ENCODE results near the gene FBXO24. TPM values are rescaled to one million over a fixed set of nuclear protein-coding genes. Genes with fewer than 3 reads are reported as not detected.
A peak's percentile ranks its signal among the peaks of the same experiment; 100 is the strongest.

The FBXO24 gene
- total RNA-seq, 2 donors from 2014 or later, result 2.3 to 9.7 TPM

DNA sequence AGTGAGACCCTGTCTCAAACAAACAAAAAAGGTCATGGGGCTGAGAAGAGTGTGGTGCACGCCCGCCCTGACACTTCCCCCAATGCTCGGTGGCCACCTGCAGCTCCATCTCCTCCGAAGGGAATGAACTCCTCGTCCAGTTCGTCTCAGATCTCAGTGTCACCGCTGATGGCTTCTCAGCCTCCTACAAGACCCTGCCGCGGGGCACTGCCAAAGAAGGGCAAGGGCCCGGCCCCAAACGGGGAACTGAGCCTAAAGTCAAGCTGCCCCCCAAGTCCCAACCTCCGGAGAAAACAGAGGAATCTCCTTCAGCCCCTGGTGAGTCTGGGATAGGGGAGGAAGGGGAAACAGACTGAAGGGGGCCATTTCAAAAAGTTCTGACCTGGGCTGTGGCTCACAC lies 20.2 kb downstream of the FBXO24 start:
- Histone ChIP-seq H3K36me3 (no peaks in the 10 kb centered on the region), H3K27ac (no peak overlapping the region), H3K27me3 (replicated peaks; ENCODE audit: insufficient read depth) (no peaks in the 10 kb centered on the region), H3K4me3 (no peak overlapping the region), H3K4me1 (replicated peaks) (no peaks in the 10 kb centered on the region), H3K9me3 (no peaks in the 10 kb centered on the region)
- intact Hi-C loops (cut with DNase I), result no loop called here
- no peak for DNase-seq (ENCODE audit: low spot score)
- WGBS, result 94% methylated on average over 12 of the region's 12 CpGs
- TF ChIP-seq POLR2AphosphoS5 (IDR thresholded peaks at IDR 0.05) (no peak), POLR2A (IDR thresholded peaks at IDR 0.05) (no peak)
- TF ChIP-seq, protein P1, sequence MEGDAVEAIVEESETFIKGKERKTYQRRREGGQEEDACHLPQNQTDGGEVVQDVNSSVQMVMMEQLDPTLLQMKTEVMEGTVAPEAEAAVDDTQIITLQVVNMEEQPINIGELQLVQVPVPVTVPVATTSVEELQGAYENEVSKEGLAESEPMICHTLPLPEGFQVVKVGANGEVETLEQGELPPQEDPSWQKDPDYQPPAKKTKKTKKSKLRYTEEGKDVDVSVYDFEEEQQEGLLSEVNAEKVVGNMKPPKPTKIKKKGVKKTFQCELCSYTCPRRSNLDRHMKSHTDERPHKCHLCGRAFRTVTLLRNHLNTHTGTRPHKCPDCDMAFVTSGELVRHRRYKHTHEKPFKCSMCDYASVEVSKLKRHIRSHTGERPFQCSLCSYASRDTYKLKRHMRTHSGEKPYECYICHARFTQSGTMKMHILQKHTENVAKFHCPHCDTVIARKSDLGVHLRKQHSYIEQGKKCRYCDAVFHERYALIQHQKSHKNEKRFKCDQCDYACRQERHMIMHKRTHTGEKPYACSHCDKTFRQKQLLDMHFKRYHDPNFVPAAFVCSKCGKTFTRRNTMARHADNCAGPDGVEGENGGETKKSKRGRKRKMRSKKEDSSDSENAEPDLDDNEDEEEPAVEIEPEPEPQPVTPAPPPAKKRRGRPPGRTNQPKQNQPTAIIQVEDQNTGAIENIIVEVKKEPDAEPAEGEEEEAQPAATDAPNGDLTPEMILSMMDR (IDR thresholded peaks at IDR 0.05), result no peak

DNA sequence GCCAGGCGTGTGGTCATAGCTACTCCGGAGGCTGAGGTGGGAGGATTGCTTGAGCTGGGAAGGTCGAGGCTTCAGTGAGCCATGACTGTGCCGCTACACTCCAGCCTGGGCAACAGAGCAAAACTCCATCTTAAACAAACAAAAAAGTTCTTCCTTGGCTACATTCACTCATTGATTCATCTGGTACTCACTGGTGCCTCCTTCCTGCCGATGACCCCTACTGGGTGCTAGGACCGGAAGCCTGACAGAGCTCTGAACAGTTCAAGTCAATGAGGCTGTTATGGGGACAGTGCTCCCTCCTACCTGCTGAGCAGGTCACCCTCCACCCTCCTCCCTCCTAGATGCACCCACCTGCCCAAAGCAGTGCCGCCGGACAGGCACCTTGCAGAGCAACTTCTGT lies 21.0 kb downstream of the FBXO24 start:
- Histone ChIP-seq H3K36me3 (no peaks in the 10 kb centered on the region), H3K4me1 (replicated peaks) (no peaks in the 10 kb centered on the region), H3K9me3 (no peaks in the 10 kb centered on the region), H3K27ac (no peak overlapping the region), H3K27me3 (replicated peaks; ENCODE audit: insufficient read depth) (no peaks in the 10 kb centered on the region), H3K4me3 (no peak overlapping the region)
- 78% methylated on average over 8 of the region's 8 CpGs for WGBS
- intact Hi-C loops (cut with DNase I), result no loop called here
- no peak for TF ChIP-seq POLR2A (IDR thresholded peaks at IDR 0.05)
- TF ChIP-seq, protein P1 (IDR thresholded peaks at IDR 0.05), result no peak
- TF ChIP-seq POLR2AphosphoS5 (IDR thresholded peaks at IDR 0.05), result no peak
- DNase-seq (ENCODE audit: low spot score), result no peak

DNA sequence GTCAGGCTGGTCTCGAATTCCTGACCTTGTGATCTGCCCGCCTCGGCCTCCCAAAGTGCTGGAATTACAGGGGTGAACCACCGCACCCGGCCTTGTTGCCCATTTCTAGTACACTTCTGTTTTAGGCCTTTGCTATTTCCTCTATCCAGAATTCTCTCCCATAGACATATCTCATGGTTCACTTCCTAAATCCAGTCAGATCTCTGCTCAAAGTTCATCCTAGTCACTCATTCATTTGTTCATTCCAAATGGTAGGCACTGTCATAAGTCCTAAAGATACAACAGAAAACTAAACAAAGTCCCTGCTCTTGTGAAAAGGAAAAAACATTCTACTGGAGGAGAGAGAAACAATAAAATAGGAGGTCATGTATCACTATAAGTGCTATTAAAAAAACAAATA lies 23.8 kb downstream of the FBXO24 start:
- whole genome bisulfite sequencing, result 98% methylated on average over 5 of the region's 5 CpGs
- intact Hi-C loops (cut with DNase I), result loop anchor here (5.0 kb wide), 1 partner anchor 82 kb away; the partner anchor contains the start of gene GIGYF1
- Histone ChIP-seq H3K4me1 (replicated peaks) (peaks cover 5% of the 10 kb centered on the region), H3K36me3 (no peaks in the 10 kb centered on the region), H3K27me3 (replicated peaks; ENCODE audit: insufficient read depth) (no peaks in the 10 kb centered on the region), H3K4me3 (no peak overlapping the region), H3K9me3 (no peaks in the 10 kb centered on the region), H3K27ac (no peak overlapping the region)
- TF ChIP-seq, protein P1 (IDR thresholded peaks at IDR 0.05), result no peak
- TF ChIP-seq POLR2A (IDR thresholded peaks at IDR 0.05), result no peak
- TF ChIP-seq POLR2AphosphoS5 (IDR thresholded peaks at IDR 0.05), result no peak
- no peak for DNase-seq (ENCODE audit: low spot score)

DNA sequence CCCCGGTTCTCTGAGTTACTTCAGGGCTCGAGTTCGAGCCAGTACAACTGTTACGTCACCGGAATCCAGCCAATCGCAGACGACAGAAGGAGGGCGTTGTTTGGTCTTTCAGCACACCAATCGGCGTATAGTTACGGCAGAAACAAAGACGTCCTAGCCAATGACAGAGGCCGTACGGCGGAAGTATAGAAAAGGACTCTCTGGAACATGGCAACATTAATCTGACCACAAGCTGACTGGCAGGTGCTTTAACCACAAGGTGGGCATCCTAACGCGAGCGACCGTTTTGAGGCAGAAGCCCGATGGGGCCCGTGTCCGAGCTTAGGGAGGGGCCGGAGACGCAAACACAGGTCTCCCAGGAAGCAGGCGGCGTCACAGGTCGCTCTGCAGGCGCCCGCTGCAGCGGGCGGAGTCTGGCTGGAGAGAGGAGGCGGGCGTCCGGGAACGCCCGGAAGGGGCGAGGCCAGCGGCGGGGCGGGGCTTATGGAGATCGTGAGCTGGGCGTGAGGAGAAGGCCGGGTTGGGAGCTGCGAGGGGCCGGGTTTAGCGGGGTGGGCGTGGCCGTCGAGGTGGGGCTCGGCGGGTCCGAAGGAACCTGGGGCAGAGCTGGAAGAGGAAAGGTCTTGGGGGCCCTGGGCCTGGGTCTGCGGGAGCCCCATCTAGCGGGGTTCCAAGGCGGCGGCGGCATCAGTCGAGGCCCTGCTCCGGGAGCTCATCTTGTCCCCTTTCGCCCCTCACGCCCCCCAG lies 26.0 kb downstream of the FBXO24 start, which contains the start of gene MOSPD3:
Gene MOSPD3, plus strand, starts transcription at position 558 of the 747 bp plus-strand sequence. CDS start 252 bp downstream, outside the sequence.
- Histone ChIP-seq H3K27me3 (replicated peaks; ENCODE audit: insufficient read depth) (no peaks in the 10 kb centered on the region), H3K4me3 (peak within 1 kb of the TSS; percentile 63 to 69), H3K27ac (peak within 1 kb of the TSS; percentile 96 to 97), H3K4me1 (replicated peaks) (peaks cover 5% of the 10 kb centered on the region), H3K36me3 (no peaks in the 10 kb centered on the region), H3K9me3 (no peaks in the 10 kb centered on the region)
- DNase-seq (ENCODE audit: low spot score), result peak; percentile 99
- intact Hi-C loops (cut with DNase I), result loop anchor here (2.0 to 5.0 kb wide), 2 partner anchors 61 to 80 kb away; partner anchors contain the start of genes GIGYF1 and GNB2
- 1% methylated on average over 61 of the region's 61 CpGs for WGBS
- TF ChIP-seq, protein P1 (IDR thresholded peaks at IDR 0.05), result peak in 2 of 4 experiments; percentile 28 to 42
- TF ChIP-seq POLR2A (IDR thresholded peaks at IDR 0.05) (peak; percentile 72), POLR2AphosphoS5 (IDR thresholded peaks at IDR 0.05) (peak; percentile 93)

Data from prostate gland (tissue), 2 donors.